Measurements from ENCODE around the gene TNFAIP1. TPM values are rescaled to one million over a fixed set of nuclear protein-coding genes. Genes with fewer than 3 reads are reported as not detected.
A peak's percentile ranks its signal among the peaks of the same experiment; 100 is the strongest.

TNFAIP1 gene
- total RNA-seq, 2 donors from 2014 or later: 29.6 to 39.8 TPM

DNA sequence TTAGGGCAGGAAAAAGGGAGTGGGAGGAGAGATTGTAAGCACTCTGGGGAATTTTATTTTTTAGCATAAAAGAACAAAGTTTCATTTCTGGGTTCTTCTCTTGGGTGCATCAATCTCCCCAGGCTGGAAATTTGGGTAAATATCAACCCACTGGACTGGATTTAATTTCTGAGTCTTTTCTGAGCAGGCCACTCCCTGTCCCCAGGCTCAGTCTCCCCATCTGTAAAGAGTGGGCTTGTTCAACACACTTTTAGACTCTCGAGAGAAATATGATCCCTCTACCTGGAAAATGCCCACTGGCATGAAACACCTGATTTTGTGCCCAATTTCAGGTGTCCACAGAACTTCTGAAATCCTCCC is 35.2 kb downstream of the TNFAIP1 start:
- H3K4me3 ChIP-seq: no peak overlapping the region
- no peak overlapping the region for H3K9ac ChIP-seq (ENCODE audit: low read depth in 2 of 2, low read length in 2 of 2)
- peaks cover 4% of the 10 kb centered on the region for H3K4me1 ChIP-seq

GRCh38 chr17:28371245-28372202 is 36.0 kb downstream of the TNFAIP1 start, which contains the start of gene SARM1:
SARM1 (plus strand) TSS chr17:28371694; CDS start chr17:28372033, 339 bp downstream.
- no peak for TF ChIP-seq CTCF (IDR thresholded peaks at IDR 0.05)
- peak within 1 kb of the TSS in 1 of 2 donors; percentile 60 for H3K9ac ChIP-seq (ENCODE audit: low read depth in 2 of 2, low read length in 2 of 2)
- peak within 1 kb of the TSS; percentile 23 for H3K27ac ChIP-seq
- peak within 1 kb of the TSS; percentile 47 for H3K4me3 ChIP-seq
- intact Hi-C loops (cut with DNase I): no loop called here
- H3K36me3 ChIP-seq: no peaks in the 10 kb centered on the region
- DNase-seq: peak; percentile 79
- peaks cover 16% of the 10 kb centered on the region for H3K27me3 ChIP-seq
- H3K4me1 ChIP-seq: peaks cover 4% of the 10 kb centered on the region
- no peaks in the 10 kb centered on the region for H3K9me3 ChIP-seq

More for the DNA sequence above, 35.2 kb downstream of the TNFAIP1 start:
- TF ChIP-seq CTCF (IDR thresholded peaks at IDR 0.05): no peak
- no peak for DNase-seq
- H3K27me3 ChIP-seq: peaks cover 16% of the 10 kb centered on the region
- H3K36me3 ChIP-seq: no peaks in the 10 kb centered on the region
- no peaks in the 10 kb centered on the region for H3K9me3 ChIP-seq
- H3K27ac ChIP-seq: peak overlapping the region; percentile 23
- intact Hi-C loops (cut with DNase I): no loop called here

- Histone ChIP-seq H3K4me3 (peak overlapping the region; percentile 47), H3K4me1 (peaks cover 4% of the 10 kb centered on the region), H3K9me3 (no peaks in the 10 kb centered on the region), H3K27ac (peak overlapping the region; percentile 23), H3K36me3 (no peaks in the 10 kb centered on the region), H3K27me3 (peaks cover 16% of the 10 kb centered on the region), H3K9ac (ENCODE audit: low read depth in 2 of 2, low read length in 2 of 2) (peak overlapping the region in 1 of 2 donors; percentile 60)
- intact Hi-C loops (cut with DNase I): no loop called here
- DNase-seq: no peak
- no peak for TF ChIP-seq CTCF (IDR thresholded peaks at IDR 0.05)
Measured at GRCh38 chr17:28372203-28372944, 36.8 kb downstream of the TNFAIP1 start.

DNA sequence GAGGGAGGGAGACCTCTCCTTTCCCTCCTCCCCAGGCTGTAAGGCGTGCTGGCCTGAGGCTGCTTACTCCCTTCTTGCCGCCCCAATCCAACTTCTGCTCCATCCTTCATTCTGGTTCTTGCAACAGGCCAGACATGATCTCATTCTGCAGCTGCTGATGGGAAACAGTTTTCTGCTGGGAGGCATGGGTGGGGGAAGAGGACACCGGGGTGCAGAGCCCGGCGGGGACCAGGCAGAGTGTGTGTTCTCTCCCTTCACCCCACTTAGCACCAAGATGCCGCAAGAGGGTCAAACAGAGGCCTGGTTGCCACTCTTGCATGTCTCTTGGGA is 37.3 kb downstream of the TNFAIP1 start:
- no peak overlapping the region for H3K9ac ChIP-seq (ENCODE audit: low read depth in 2 of 2, low read length in 2 of 2)
- H3K27me3 ChIP-seq: peaks cover 16% of the 10 kb centered on the region
- no peak for DNase-seq
- peaks cover 4% of the 10 kb centered on the region for H3K4me1 ChIP-seq
- no peak overlapping the region for H3K4me3 ChIP-seq
- TF ChIP-seq CTCF (IDR thresholded peaks at IDR 0.05): no peak
- no peaks in the 10 kb centered on the region for H3K9me3 ChIP-seq
- intact Hi-C loops (cut with DNase I): no loop called here
- H3K27ac ChIP-seq: no peak overlapping the region
- H3K36me3 ChIP-seq: no peaks in the 10 kb centered on the region

All from colonic mucosa (tissue), 4 donors.